Measurements from ENCODE around the gene NDOR1.

DNA sequence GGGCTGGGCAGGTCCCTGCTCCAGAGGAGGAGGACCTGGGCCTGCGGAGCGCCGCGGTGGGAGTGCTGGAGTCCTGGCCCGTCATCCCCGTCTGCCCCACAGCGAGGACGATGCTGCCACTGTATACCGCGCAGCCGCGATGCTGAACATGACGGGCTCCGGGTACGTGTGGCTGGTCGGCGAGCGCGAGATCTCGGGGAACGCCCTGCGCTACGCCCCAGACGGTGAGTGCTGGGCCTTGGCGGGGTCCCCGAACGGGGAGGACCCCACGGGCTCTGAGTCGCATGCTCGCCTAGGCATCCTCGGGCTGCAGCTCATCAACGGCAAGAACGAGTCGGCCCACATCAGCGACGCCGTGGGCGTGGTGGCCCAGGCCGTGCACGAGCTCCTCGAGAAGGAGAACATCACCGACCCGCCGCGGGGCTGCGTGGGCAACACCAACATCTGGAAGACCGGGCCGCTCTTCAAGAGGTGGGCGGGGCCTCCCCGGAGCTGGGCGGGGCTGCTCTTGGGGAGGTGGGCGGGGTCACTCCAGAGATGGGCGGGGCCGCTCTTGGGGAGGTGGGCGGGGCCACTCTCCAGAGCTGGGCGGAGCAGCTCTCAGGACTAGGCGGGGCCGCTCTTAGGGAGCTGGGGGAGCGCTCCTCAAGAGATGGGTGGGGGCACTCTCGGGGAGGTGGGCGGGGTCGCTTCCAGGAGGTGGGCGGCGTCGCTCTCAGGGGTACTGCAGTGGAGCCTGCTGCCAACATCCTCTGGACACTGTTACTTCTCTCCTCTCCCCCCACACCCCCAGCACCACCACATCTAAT, 48.7 kb upstream of the NDOR1 start:
- TF ChIP-seq CTCF (conservative IDR thresholded peaks at IDR 0.05 in 1 of 2, IDR thresholded peaks at IDR 0.05 in 1 of 2; ENCODE audit: extremely low read depth in 1 of 2, insufficient read depth in 1 of 2, low read depth in 1 of 2, low read length in 2 of 2) (no peak), EZH2 (IDR thresholded peaks at IDR 0.05; ENCODE audit: borderline replicate concordance, low read length) (no peak)
